Mesenteric fat pad (tissue), 1 donor: ENCODE results near the gene PRUNE2. TPM values are rescaled to one million over a fixed set of nuclear protein-coding genes. Genes with fewer than 3 reads are reported as not detected.

Experiments used
- DNase-seq: peaks from one replicate; pipeline ENCODE4 v3.0.0-alpha.2; 2020; ENCODE audit warnings: low spot score
- total RNA-seq: library from RNA; stranded (reverse); fragmentation: NEBNext Ultra II Directional; extraction: Animal tissue kit (Norgen Biotek cat#: 25700); gene quantifications from one replicate; pipeline ENCODE4 v1.2.1, GENCODE V29; 2021
- donor health status: DM: yes; HTN: yes; CAD: no.

Gene PRUNE2
- total RNA-seq, 1 donor from 2014 or later, result 13.9 TPM

GRCh38 chr9:76904661-76905457, 1.1 kb downstream of the PRUNE2 start:
- DNase-seq, result no peak

GRCh38 chr9:76902395-76902794, 3.5 kb downstream of the PRUNE2 start:
- no peak for DNase-seq

GRCh38 chr9:76901801-76902200, 4.1 kb downstream of the PRUNE2 start:
- DNase-seq, result no peak

GRCh38 chr9:76900884-76901440, 5.0 kb downstream of the PRUNE2 start:
- DNase-seq, result no peak

- DNase-seq, result no peak
Measured at GRCh38 chr9:76898786-76899185, 7.1 kb downstream of the PRUNE2 start.

- no peak for DNase-seq
Measured at GRCh38 chr9:76897804-76898525, 7.9 kb downstream of the PRUNE2 start.

- no peak for DNase-seq
Measured at GRCh38 chr9:76896035-76896434, 9.9 kb downstream of the PRUNE2 start.

- no peak for DNase-seq
Measured at GRCh38 chr9:76895186-76895585, 10.7 kb downstream of the PRUNE2 start.

GRCh38 chr9:76894198-76894597, 11.7 kb downstream of the PRUNE2 start:
- DNase-seq, result no peak

- no peak for DNase-seq
Measured at GRCh38 chr9:76893395-76893932, 12.4 kb downstream of the PRUNE2 start.

GRCh38 chr9:76891874-76892273, 14.0 kb downstream of the PRUNE2 start:
- DNase-seq, result no peak

GRCh38 chr9:76891279-76891678, 14.6 kb downstream of the PRUNE2 start:
- DNase-seq, result no peak

- DNase-seq, result no peak
Measured at GRCh38 chr9:76887951-76888350, 18.0 kb downstream of the PRUNE2 start.

GRCh38 chr9:76887003-76887821, 18.7 kb downstream of the PRUNE2 start:
- DNase-seq, result no peak

GRCh38 chr9:76886318-76886717, 19.6 kb downstream of the PRUNE2 start:
- no peak for DNase-seq

GRCh38 chr9:76884823-76885222, 21.1 kb downstream of the PRUNE2 start:
- DNase-seq, result no peak

GRCh38 chr9:76883341-76883855, 22.5 kb downstream of the PRUNE2 start:
- no peak for DNase-seq

- no peak for DNase-seq
Measured at GRCh38 chr9:76882686-76883085, 23.2 kb downstream of the PRUNE2 start.

- no peak for DNase-seq
Measured at GRCh38 chr9:76880210-76880609, 25.7 kb downstream of the PRUNE2 start.

GRCh38 chr9:76878933-76879332, 27.0 kb downstream of the PRUNE2 start:
- no peak for DNase-seq

- DNase-seq, result no peak
Measured at GRCh38 chr9:76877961-76878360, 28.0 kb downstream of the PRUNE2 start.
